ENCODE results near the gene NKAPL. TPM values are rescaled to one million over a fixed set of nuclear protein-coding genes. Genes with fewer than 3 reads are reported as not detected.
A peak's percentile ranks its signal among the peaks of the same experiment; 100 is the strongest.

Gene NKAPL
- total RNA-seq, 1 donor, result 1.7 TPM

DNA sequence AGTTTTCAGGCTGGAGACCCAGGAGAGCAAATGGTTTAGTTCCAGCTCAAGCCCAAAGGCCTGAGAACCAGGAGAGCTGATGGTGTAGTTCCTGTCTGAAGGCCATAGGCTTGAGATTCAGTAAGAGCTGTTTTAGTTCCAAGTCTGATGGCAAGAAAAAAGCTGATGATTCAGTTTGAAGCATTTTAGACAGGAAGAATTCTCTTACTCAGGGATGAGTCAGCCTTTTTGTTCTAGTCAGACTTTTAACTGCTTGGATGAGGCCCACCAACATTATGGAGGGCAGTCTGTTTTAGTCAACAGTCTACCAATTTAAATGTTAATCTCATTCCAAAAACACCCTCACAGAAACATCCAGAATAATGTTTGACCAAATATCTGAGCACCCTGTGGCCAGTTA is 10.4 kb downstream of the NKAPL start:
- peak; percentile 67 for DNase-seq (ENCODE audit: low read depth)
- TF ChIP-seq, protein P1, sequence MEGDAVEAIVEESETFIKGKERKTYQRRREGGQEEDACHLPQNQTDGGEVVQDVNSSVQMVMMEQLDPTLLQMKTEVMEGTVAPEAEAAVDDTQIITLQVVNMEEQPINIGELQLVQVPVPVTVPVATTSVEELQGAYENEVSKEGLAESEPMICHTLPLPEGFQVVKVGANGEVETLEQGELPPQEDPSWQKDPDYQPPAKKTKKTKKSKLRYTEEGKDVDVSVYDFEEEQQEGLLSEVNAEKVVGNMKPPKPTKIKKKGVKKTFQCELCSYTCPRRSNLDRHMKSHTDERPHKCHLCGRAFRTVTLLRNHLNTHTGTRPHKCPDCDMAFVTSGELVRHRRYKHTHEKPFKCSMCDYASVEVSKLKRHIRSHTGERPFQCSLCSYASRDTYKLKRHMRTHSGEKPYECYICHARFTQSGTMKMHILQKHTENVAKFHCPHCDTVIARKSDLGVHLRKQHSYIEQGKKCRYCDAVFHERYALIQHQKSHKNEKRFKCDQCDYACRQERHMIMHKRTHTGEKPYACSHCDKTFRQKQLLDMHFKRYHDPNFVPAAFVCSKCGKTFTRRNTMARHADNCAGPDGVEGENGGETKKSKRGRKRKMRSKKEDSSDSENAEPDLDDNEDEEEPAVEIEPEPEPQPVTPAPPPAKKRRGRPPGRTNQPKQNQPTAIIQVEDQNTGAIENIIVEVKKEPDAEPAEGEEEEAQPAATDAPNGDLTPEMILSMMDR (IDR thresholded peaks at IDR 0.05; ENCODE audit: insufficient read depth, low read depth, low read length), result no peak
- H3K4me3 ChIP-seq (ENCODE audit: low read depth, low read length), result no peak overlapping the region

DNA sequence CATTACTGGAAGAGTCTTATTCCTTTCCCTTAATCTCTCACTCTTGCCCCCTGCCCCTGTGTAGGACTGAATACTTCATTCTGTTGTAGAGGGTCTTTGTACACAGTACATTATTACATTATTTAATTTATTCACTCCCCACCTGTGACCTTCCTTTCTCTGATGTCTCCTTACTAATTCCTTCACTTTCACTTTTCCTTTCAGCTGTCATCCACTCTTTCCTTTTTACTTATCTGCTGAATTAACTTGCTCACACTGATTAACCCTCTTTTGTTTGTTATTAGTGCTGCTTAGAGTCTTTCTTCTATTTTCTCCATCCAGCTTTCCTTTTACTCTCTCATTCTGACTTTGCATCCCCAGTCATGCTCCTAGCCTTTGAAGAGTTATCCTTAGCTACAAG is 15.8 kb downstream of the NKAPL start:
- DNase-seq (ENCODE audit: low read depth), result no peak
- TF ChIP-seq, protein P1 (IDR thresholded peaks at IDR 0.05; ENCODE audit: insufficient read depth, low read depth, low read length), result no peak
- no peak overlapping the region for H3K4me3 ChIP-seq (ENCODE audit: low read depth, low read length)

DNA sequence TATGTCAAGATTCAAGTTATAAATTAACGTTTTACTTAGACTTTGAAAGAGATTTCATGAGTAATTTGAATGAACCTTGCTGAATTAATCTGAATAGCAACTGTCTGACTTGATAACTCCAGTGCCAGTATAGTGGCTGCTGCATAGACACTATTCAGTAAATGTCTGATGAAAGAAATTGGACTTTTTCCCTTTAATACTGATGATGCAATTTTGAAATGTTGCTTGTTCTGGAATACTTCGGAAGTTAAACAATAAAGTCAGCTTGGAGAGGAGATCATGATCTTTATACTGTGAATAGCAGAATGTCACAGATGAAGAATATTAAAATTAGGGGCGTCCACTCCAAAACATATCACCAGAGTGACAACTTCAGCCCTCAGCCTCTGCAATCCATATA is 18.6 kb downstream of the NKAPL start:
- H3K4me3 ChIP-seq (ENCODE audit: low read depth, low read length), result no peak overlapping the region
- no peak for DNase-seq (ENCODE audit: low read depth)
- TF ChIP-seq, protein P1 (IDR thresholded peaks at IDR 0.05; ENCODE audit: insufficient read depth, low read depth, low read length), result no peak

DNA sequence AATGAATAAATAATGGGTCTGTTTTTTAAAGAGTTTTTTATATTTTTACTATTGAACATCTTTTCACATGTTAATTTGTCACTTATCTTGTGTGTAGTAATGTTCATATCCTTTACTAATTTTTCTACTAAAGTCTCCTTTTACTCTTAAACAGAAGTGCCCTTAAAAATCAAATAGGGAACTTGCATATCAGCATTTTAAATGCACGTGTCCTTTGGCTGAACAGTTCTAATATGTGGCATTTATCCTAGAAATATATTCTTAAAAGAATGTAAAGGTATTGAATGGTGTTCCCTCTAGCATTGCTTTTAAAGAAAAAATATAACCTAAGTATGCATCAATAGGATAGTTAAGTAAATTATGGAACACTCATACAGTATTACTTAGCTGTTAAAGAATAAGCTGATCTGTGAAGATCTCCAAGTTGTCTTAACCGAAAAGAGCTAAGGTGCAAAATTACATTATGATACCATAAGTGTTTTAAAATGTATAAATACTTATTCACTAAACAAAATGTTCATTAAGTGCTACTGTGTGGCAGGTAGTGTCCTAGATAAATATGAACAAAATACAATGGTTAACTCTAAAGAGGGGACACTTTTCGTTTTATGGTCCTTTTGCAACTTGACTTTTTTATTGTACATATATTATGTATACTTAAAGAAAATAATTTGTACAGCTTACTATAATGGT is 21.6 kb downstream of the NKAPL start:
- no peak for DNase-seq (ENCODE audit: low read depth)
- peak overlapping the region; percentile 80 for H3K4me3 ChIP-seq (ENCODE audit: low read depth, low read length)
- TF ChIP-seq, protein P1 (IDR thresholded peaks at IDR 0.05; ENCODE audit: insufficient read depth, low read depth, low read length), result no peak

DNA sequence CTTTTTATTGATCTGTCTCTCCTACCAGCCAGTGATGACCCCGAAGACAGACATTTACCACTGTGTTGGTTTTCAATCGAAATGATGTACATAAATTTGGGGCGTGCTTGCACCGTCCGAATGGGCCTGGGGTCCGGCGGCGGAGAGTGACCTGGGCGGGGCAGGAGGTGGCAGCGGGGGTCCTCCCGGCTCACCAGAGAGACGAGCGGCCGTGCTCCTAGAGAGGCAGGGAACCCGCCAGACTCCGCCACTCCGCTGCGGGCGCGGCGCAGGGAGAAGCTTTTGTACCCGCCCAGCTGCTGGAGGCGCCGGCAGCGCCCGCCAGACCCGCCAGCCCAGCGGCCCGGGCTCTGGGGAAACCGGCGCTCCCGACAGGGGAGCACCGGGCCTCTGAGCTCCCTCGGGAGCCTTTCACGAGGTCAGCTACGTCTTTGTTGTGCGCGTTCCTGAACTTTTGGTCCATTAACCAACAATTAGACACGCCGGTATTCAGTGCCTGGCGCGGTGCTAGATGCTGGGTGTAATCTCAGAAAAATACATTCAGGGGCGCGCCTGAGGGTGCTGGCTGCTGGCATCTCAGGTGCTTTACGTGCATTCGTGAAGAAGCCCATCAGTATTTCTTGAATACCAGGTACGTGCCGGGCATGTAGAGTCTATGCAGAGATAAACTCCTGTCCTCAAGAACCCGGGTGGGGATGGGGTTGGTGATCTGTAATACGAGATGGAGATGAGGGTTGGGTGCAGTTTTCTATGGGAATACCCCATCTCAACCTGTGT is 22.4 kb downstream of the NKAPL start, which contains the start of gene PGBD1:
PGBD1 (plus strand) TSS at position 285 of the 777 bp plus-strand sequence. CDS start 2,242 bp downstream, outside the sequence.
- peak; percentile 72 for DNase-seq (ENCODE audit: low read depth)
- H3K4me3 ChIP-seq (ENCODE audit: low read depth, low read length), result peak within 1 kb of the TSS; percentile 80
- TF ChIP-seq, protein P1 (IDR thresholded peaks at IDR 0.05; ENCODE audit: insufficient read depth, low read depth, low read length), result no peak

DNA sequence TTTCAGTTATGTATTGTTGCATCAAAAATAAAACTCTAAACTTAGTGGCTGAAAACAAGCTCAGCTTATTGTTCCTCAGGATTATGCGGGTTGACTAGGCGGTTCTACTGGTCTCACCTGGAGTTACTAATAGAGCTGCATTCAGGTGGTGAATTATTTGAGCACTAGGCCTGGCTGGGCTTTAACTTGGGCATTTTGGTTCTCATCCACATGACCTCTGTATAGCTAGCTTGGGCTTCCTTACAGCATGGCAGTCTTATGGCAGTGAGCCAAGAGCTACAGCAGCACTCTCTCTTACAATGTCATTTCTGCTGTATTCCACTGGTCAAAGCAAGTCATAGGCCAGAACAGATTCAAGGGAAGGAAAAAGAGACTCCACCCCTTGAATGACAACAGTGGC is 23.8 kb downstream of the NKAPL start:
- no peak for DNase-seq (ENCODE audit: low read depth)
- TF ChIP-seq, protein P1 (IDR thresholded peaks at IDR 0.05; ENCODE audit: insufficient read depth, low read depth, low read length), result no peak
- no peak overlapping the region for H3K4me3 ChIP-seq (ENCODE audit: low read depth, low read length)
